HG03280 (cell line): ENCODE measurements around the gene PTPN13.

Experiments used
- ATAC-seq: cut with Tn5 transposase; IDR thresholded peaks from one replicate; pipeline ENCODE4 v1.9.1; 2021; ENCODE audit warnings: mild to moderate bottlenecking, moderate library complexity; ENCODE audit not compliant: unreplicated experiment

Gene PTPN13

GRCh38 chr4:86592553-86593249, 1.4 kb upstream of the PTPN13 start:
- no peak for ATAC-seq

- ATAC-seq = peak; percentile 16
Measured at GRCh38 chr4:86594559-86595425, 677 bp downstream of the PTPN13 start.

DNA sequence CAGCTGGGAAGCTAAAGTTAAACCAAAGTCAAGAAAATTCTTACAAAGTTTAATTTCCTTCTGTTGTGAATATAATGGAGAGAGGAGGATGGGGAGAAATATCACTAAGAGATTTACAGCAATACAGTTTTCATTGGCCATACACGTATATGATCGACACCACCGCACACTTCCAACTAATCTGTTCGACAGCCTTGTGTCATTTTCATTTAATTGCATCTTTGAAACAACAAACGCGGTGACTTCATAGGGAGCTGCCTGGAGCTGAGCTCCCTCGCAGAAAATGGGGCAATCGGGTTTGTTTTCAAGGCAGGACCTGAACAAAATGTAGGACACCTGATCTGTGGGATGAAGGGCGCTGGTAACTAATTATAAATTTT, 1.3 kb downstream of the PTPN13 start:
- ATAC-seq = no peak

DNA sequence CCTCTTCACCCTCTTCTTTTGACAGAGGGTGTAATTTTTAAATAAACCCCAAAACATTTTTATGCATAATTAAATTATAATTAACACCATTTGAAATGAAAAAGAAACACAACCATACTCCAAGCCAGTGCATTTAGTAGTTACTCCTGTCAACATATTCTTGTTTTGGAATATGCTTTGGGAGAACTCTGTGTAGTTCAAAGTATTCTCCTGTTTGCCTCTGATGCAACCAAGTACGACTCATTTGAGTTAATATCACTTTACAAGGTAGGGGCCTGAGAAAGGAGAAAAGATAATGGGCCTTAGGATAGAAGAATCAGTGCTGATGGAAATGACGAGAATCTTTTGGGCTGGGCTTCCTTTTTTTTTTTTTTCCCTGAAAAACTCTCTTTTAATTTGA, 2.7 kb downstream of the PTPN13 start:
- ATAC-seq = no peak

- ATAC-seq = no peak
Measured at GRCh38 chr4:86600007-86600653, 6.0 kb downstream of the PTPN13 start.

DNA sequence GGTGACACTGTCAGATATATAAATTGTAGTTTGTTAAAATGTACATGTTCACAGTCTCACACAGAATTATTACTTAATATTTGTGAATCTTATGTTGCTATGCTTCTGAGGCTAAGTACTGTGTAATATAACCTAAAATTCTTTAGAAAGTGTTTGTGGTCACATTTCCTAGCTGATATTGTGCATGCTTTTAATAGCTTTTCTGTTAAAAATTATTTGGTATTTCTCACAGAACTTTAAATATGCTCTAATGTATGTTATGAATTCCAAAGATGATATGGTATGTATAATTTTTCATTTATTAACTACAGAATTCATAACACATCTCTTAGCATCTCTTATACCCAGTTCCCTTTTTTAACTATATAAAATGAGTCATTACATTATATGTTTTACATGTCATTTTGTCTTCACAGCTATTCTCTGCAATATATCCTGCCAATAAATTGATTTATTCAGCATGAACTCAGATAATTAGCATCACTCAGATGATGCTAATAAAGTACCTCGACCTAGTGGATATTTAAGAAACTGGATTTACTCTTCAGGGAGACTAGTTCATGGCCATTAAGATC, 9.3 kb downstream of the PTPN13 start:
- no peak for ATAC-seq

- no peak for ATAC-seq
Measured at GRCh38 chr4:86606809-86607208, 12.7 kb downstream of the PTPN13 start.

DNA sequence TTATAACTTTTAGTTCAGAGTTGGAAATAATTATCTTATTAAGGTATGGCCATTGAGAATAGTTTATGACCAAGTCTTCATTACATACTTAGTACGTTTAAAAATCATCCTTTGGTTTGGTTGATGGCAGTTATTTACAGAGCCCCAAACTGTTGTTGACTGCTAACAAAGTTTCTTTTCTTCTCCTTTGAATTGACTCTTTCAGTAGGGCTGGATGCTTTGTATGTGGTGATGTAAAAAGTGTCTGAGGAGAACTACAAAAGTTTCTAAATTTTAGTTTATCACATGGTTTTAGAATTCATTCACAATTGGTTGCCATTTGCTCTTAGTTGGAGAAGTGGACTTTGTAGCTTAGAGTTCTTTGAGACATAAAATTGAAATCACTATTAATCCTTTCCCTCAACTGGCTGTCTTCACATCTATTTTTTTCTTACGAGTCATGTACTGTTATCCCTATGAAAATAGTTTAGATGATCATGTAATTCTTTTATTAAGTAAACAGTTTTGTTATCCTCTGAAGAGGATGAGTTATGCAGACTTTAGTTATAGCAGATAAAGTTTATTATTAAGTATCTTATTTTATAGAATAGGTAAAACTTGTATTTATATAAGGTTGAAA, 14.8 kb downstream of the PTPN13 start:
- ATAC-seq = no peak

DNA sequence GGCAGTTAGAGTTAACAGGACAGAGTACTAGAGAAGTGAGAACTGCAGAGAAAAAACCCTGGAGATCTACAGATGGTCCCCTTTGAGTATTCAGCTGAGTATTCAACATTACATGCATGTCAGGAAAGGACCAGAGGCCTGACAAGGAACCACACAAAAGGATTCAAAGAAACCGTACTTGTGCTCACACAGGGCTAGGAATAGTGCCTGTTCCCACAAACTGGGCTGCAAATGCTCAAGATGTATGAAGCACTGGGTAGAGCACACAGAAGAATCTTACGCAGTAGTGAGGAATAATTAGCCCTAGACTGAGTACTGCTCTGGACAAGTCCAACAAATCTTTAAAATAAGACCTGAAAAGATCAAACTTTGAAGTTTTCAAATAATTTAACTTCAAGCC, 17.6 kb downstream of the PTPN13 start:
- ATAC-seq = no peak

DNA sequence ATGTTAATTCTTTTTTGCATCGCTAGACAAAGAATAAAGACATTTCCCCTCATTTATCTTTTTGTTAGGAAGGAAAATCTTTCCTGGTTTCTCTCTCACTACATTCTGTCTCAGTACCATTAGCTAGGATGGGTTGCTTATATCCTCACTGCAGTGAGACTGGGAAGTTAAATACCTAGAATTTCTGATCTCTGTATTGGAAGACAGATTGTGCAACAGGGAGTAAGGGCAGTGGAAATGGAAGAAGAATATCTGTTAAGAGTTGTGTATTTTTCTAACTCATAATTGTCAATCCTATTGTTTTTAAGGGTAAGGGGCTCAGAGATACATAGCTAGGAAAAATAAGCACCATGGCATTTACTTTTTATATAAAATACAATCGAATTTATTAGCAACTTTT, 19.6 kb downstream of the PTPN13 start:
- ATAC-seq = no peak

- ATAC-seq = no peak
Measured at GRCh38 chr4:86614865-86615264, 20.8 kb downstream of the PTPN13 start.

DNA sequence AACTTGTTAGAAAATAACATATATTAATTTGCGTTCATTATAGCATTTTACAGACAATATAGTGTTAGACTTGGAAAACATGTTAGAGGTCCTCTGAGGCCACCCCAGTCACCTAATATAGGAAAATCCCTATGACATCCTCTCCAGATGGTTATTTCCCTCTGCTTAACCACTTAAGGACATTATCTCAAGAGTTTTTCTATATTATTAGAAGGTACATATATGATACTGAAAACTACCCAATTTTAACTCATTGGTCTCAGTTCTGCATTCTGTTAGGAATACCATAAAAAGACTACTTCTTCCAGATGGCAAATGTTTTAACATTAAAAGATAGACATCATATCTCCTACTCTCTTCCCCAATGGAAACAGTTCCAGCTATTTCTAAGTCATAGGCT, 21.4 kb downstream of the PTPN13 start:
- no peak for ATAC-seq

DNA sequence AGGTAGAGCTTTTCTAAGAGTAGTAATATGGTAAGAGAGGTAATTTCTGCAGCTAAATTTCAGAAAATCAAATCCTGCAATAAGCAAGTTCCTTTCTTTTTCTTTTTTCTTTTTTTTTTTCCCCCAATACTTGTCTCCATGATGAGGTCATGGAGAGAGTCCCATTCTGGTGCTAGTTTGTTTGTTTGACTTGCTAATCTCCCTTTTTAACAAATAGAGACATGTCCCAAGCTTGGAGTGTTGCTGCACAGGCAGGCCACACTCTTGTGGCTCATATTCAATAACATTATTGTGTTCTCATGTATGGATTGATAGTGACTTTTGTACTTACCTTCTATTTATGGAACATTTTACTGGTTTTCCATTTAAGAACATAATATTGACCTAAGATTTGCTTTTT, 25.5 kb downstream of the PTPN13 start:
- ATAC-seq = no peak

DNA sequence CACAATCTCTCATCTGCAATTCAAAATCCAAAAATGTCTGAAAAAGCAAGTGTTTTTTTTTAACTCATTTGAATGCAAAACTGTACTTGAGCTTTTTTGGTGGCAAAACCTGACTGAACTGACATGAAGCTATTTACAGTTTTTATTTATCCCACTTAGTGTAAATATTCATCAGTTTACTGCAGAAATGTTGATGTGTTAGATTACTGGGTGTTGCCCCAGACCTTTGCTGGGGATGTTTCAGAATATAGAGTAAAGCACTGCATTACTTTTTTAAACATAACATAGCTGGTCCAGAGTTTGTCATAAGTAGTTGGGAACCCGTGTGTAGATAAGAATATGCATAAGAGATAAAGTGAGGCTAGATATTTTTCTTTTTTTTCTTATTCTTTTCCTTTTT, 27.3 kb downstream of the PTPN13 start:
- no peak for ATAC-seq

GRCh38 chr4:86626066-86626465, 32.0 kb downstream of the PTPN13 start:
- no peak for ATAC-seq

- ATAC-seq = no peak
Measured at GRCh38 chr4:86627462-86628135, 33.5 kb downstream of the PTPN13 start.

DNA sequence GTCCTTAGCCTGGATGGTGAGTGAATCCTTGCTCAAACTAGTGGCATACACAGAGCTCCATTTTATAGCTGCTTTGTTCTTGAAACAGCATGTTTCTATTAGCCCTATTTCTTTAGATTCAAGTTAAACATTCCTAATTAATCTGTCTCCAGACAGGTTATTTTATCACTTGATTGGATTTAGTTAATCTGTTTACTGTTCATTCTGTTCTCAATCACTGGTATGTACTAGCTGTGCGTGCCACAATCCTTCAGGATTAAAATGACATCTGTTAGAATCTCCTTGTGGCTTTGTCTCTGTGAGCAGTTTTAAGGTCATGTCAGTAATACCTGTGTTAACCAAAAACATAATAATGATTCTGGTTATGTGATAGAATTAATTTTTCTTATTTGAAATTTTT, 36.5 kb downstream of the PTPN13 start:
- ATAC-seq = no peak

GRCh38 chr4:86631166-86631565, 37.1 kb downstream of the PTPN13 start:
- no peak for ATAC-seq

- ATAC-seq = no peak
Measured at GRCh38 chr4:86633854-86634253, 39.7 kb downstream of the PTPN13 start.

GRCh38 chr4:86640469-86640868, 46.4 kb downstream of the PTPN13 start:
- no peak for ATAC-seq
